ENCODE data around the gene GABPB2.

Gene GABPB2

GRCh38 chr1:151131701-151132334 lies 61.3 kb downstream of the GABPB2 start:
- Histone ChIP-seq H3K4me3 (ENCODE audit: low read depth, low read length) (peak overlapping the region; percentile 60), H3K27me3 (ENCODE audit: insufficient read depth, low read length) (peaks cover 25% of the 10 kb centered on the region), H3K4me1 (ENCODE audit: control insufficient read depth, insufficient read depth, low read length, unreplicated experiment) (peaks cover 6% of the 10 kb centered on the region), H2AFZ (ENCODE audit: low read length, unreplicated experiment) (peak overlapping the region; percentile 61), H3K79me2 (ENCODE audit: control insufficient read depth, insufficient read depth, low read length, unreplicated experiment) (no peaks in the 10 kb centered on the region), H3K36me3 (ENCODE audit: insufficient read depth, low read length) (no peaks in the 10 kb centered on the region), H3K27ac (ENCODE audit: low read depth, low read length) (no peak overlapping the region)

GRCh38 chr1:151132335-151133017 lies 61.9 kb downstream of the GABPB2 start:
- peaks cover 25% of the 10 kb centered on the region for H3K27me3 ChIP-seq (ENCODE audit: insufficient read depth, low read length)
- peak overlapping the region; percentile 52 for H2AFZ ChIP-seq (ENCODE audit: low read length, unreplicated experiment)
- H3K4me3 ChIP-seq (ENCODE audit: low read depth, low read length) = no peak overlapping the region

GRCh38 chr1:151133018-151133806 lies 62.7 kb downstream of the GABPB2 start:
- Histone ChIP-seq H3K27me3 (ENCODE audit: insufficient read depth, low read length) (peaks cover 25% of the 10 kb centered on the region), H3K79me2 (ENCODE audit: control insufficient read depth, insufficient read depth, low read length, unreplicated experiment) (no peaks in the 10 kb centered on the region), H3K36me3 (ENCODE audit: insufficient read depth, low read length) (no peaks in the 10 kb centered on the region), H3K4me1 (ENCODE audit: control insufficient read depth, insufficient read depth, low read length, unreplicated experiment) (peaks cover 6% of the 10 kb centered on the region), H2AFZ (ENCODE audit: low read length, unreplicated experiment) (no peak overlapping the region), H3K27ac (ENCODE audit: low read depth, low read length) (no peak overlapping the region), H3K4me3 (ENCODE audit: low read depth, low read length) (no peak overlapping the region)

More at GRCh38 chr1:151132335-151133017, 61.9 kb downstream of the GABPB2 start:
- Histone ChIP-seq H3K27ac (ENCODE audit: low read depth, low read length) (no peak overlapping the region), H3K36me3 (ENCODE audit: insufficient read depth, low read length) (no peaks in the 10 kb centered on the region), H3K4me1 (ENCODE audit: control insufficient read depth, insufficient read depth, low read length, unreplicated experiment) (peaks cover 6% of the 10 kb centered on the region), H3K79me2 (ENCODE audit: control insufficient read depth, insufficient read depth, low read length, unreplicated experiment) (no peaks in the 10 kb centered on the region)

- H3K4me3 ChIP-seq (ENCODE audit: low read depth, low read length) = no peak overlapping the region
- H3K79me2 ChIP-seq (ENCODE audit: control insufficient read depth, insufficient read depth, low read length, unreplicated experiment) = no peaks in the 10 kb centered on the region
- H3K27ac ChIP-seq (ENCODE audit: low read depth, low read length) = no peak overlapping the region
- H3K27me3 ChIP-seq (ENCODE audit: insufficient read depth, low read length) = peaks cover 25% of the 10 kb centered on the region
- H2AFZ ChIP-seq (ENCODE audit: low read length, unreplicated experiment) = no peak overlapping the region
- no peaks in the 10 kb centered on the region for H3K36me3 ChIP-seq (ENCODE audit: insufficient read depth, low read length)
- H3K4me1 ChIP-seq (ENCODE audit: control insufficient read depth, insufficient read depth, low read length, unreplicated experiment) = peaks cover 6% of the 10 kb centered on the region
These were observed 63.8 kb downstream of the GABPB2 start for GRCh38 chr1:151134396-151134795.

GRCh38 chr1:151134991-151135390 lies 64.4 kb downstream of the GABPB2 start:
- no peaks in the 10 kb centered on the region for H3K79me2 ChIP-seq (ENCODE audit: control insufficient read depth, insufficient read depth, low read length, unreplicated experiment)
- H3K4me1 ChIP-seq (ENCODE audit: control insufficient read depth, insufficient read depth, low read length, unreplicated experiment) = peaks cover 6% of the 10 kb centered on the region
- H3K27ac ChIP-seq (ENCODE audit: low read depth, low read length) = no peak overlapping the region
- no peak overlapping the region for H3K4me3 ChIP-seq (ENCODE audit: low read depth, low read length)
- H3K27me3 ChIP-seq (ENCODE audit: insufficient read depth, low read length) = peaks cover 25% of the 10 kb centered on the region
- H3K36me3 ChIP-seq (ENCODE audit: insufficient read depth, low read length) = no peaks in the 10 kb centered on the region
- H2AFZ ChIP-seq (ENCODE audit: low read length, unreplicated experiment) = no peak overlapping the region

GRCh38 chr1:151135433-151136385 lies 65.1 kb downstream of the GABPB2 start:
- no peaks in the 10 kb centered on the region for H3K36me3 ChIP-seq (ENCODE audit: insufficient read depth, low read length)
- H3K27ac ChIP-seq (ENCODE audit: low read depth, low read length) = no peak overlapping the region
- peaks cover 21% of the 10 kb centered on the region for H3K27me3 ChIP-seq (ENCODE audit: insufficient read depth, low read length)
- peaks cover 6% of the 10 kb centered on the region for H3K4me1 ChIP-seq (ENCODE audit: control insufficient read depth, insufficient read depth, low read length, unreplicated experiment)
- no peaks in the 10 kb centered on the region for H3K79me2 ChIP-seq (ENCODE audit: control insufficient read depth, insufficient read depth, low read length, unreplicated experiment)
- no peak overlapping the region for H3K4me3 ChIP-seq (ENCODE audit: low read depth, low read length)
- no peak overlapping the region for H2AFZ ChIP-seq (ENCODE audit: low read length, unreplicated experiment)

- no peaks in the 10 kb centered on the region for H3K79me2 ChIP-seq (ENCODE audit: control insufficient read depth, insufficient read depth, low read length, unreplicated experiment)
- no peaks in the 10 kb centered on the region for H3K36me3 ChIP-seq (ENCODE audit: insufficient read depth, low read length)
- H3K27ac ChIP-seq (ENCODE audit: low read depth, low read length) = no peak overlapping the region
- H3K4me1 ChIP-seq (ENCODE audit: control insufficient read depth, insufficient read depth, low read length, unreplicated experiment) = no peaks in the 10 kb centered on the region
- H3K27me3 ChIP-seq (ENCODE audit: insufficient read depth, low read length) = 0 out of 2 replicates have a peak, but pooled peaks cover under 1% of the 10 kb centered on the region
- H2AFZ ChIP-seq (ENCODE audit: low read length, unreplicated experiment) = no peak overlapping the region
- H3K4me3 ChIP-seq (ENCODE audit: low read depth, low read length) = no peak overlapping the region
These were observed 67.2 kb downstream of the GABPB2 start for GRCh38 chr1:151137789-151138188.

- peaks cover 14% of the 10 kb centered on the region for H3K27me3 ChIP-seq (ENCODE audit: insufficient read depth, low read length)
- no peaks in the 10 kb centered on the region for H3K79me2 ChIP-seq (ENCODE audit: control insufficient read depth, insufficient read depth, low read length, unreplicated experiment)
- H2AFZ ChIP-seq (ENCODE audit: low read length, unreplicated experiment) = no peak overlapping the region
- no peak overlapping the region for H3K4me3 ChIP-seq (ENCODE audit: low read depth, low read length)
- H3K4me1 ChIP-seq (ENCODE audit: control insufficient read depth, insufficient read depth, low read length, unreplicated experiment) = peaks cover 8% of the 10 kb centered on the region
- no peak overlapping the region for H3K27ac ChIP-seq (ENCODE audit: low read depth, low read length)
- no peaks in the 10 kb centered on the region for H3K36me3 ChIP-seq (ENCODE audit: insufficient read depth, low read length)
These were observed 72.0 kb downstream of the GABPB2 start for GRCh38 chr1:151142411-151143056.

- Histone ChIP-seq H3K36me3 (ENCODE audit: insufficient read depth, low read length) (no peaks in the 10 kb centered on the region), H3K27me3 (ENCODE audit: insufficient read depth, low read length) (peaks cover 14% of the 10 kb centered on the region), H3K4me3 (ENCODE audit: low read depth, low read length) (no peak overlapping the region), H3K4me1 (ENCODE audit: control insufficient read depth, insufficient read depth, low read length, unreplicated experiment) (peaks cover 8% of the 10 kb centered on the region), H2AFZ (ENCODE audit: low read length, unreplicated experiment) (no peak overlapping the region), H3K79me2 (ENCODE audit: control insufficient read depth, insufficient read depth, low read length, unreplicated experiment) (no peaks in the 10 kb centered on the region), H3K27ac (ENCODE audit: low read depth, low read length) (no peak overlapping the region)
These were observed 72.5 kb downstream of the GABPB2 start for GRCh38 chr1:151143057-151143435.
